Sigmoid colon (tissue), 4 donors: ENCODE data around the gene INHBE.

Experiments used
- CTCF ChIP-seq, 4 experiments: fragments of 450-650 bp in 3 of 4; fragments of 200-600 bp in 1 of 4; IDR thresholded peaks; one replicate each; pipeline ENCODE4 v1.5.1; 2016 to 2019; ENCODE audit warnings: antibody characterized with exemption in 4 of 4, mild to moderate bottlenecking in 3 of 4, moderate library complexity in 2 of 4
- EP300 ChIP-seq, 4 donors: sonication (generic); formaldehyde crosslinking; IDR thresholded peaks; one replicate each; pipeline ENCODE4 v1.6.1; 2017; ENCODE audit warnings: antibody characterized with exemption in 4 of 4
- POLR2A ChIP-seq, 2 donors: fragments of 450-650 bp; IDR thresholded peaks; one replicate each; pipeline ENCODE4 v1.6.1; 2016; ENCODE audit warnings: antibody characterized with exemption in 2 of 2, mild to moderate bottlenecking in 2 of 2, moderate library complexity in 2 of 2
- POLR2AphosphoS5 ChIP-seq, 4 donors: sonication (generic); formaldehyde crosslinking; IDR thresholded peaks; one replicate each; pipeline ENCODE4 v1.6.1; 2017; ENCODE audit warnings: antibody characterized with exemption in 4 of 4

DNA sequence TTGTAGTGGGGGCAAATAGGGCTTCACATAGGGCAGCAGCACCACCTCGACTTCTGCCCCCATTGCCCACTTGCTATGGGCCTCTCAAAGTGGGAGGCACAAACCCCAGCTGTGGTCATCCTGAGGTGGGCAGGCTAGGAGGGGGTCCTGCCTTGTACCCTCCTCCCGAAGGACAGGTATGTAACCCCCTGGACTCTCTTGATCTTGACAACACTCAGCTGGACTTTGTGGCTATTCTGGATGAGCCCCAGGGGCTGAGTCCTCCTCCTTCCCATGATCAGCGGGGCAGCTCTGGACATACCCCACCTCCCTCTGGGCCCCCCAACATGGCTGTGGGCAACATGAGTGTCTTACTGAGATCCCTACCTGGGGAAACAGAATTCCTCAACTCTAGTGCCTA, 16.6 kb downstream of the INHBE start:
- TF ChIP-seq POLR2A (IDR thresholded peaks at IDR 0.05) = no peak
- no peak for TF ChIP-seq CTCF (IDR thresholded peaks at IDR 0.05)
- no peak for TF ChIP-seq POLR2AphosphoS5 (IDR thresholded peaks at IDR 0.05)
- no peak for TF ChIP-seq EP300 (IDR thresholded peaks at IDR 0.05)
